ENCODE data around the gene RBM8A. TPM values are rescaled to one million over a fixed set of nuclear protein-coding genes. Genes with fewer than 3 reads are reported as not detected.

The RBM8A gene
- total RNA-seq = 92.6 and 157 TPM in 2 replicates

DNA sequence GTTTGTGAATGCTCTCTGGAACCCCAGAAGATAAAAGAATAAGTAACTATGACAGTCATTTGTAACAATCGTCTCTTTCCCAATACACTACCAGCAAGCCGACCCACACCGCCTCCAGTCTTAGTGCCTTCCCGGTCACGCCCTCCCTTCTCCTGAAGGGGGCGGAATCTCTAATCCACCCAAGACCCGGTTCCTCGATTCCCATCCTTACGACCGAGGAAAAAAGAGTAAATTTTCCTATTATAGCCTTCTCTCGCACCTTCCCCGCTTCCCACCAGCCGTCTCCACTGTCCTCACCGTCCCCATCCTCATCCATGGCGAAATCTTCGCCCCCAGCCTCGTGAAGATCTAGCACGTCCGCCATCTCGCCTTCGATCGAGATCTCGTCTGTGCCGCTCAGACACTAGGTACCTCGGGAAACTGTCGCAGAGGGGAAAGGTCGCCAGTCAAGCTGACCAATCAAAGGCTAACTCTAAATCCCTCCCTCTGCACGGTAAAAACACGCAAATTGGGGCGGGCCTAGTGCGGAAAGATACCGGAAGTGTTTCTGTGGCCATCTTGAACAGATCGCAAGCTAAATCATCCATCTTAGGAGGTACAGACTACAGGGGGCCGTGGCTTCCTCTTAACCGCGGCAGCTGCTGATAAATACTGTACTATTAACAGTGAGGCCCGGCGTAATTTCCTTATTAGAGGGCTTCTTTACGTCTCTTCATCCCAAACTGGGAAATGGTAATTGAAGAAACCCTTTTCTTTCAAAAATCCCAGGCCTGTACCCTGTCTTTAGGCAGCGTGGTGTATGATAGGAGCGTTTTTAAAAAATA lies at the start of gene RBM8A:
RBM8A (minus strand) TSS at position 422 of the 824 bp plus-strand sequence; CDS start at position 364, 58 bp downstream.

DNA sequence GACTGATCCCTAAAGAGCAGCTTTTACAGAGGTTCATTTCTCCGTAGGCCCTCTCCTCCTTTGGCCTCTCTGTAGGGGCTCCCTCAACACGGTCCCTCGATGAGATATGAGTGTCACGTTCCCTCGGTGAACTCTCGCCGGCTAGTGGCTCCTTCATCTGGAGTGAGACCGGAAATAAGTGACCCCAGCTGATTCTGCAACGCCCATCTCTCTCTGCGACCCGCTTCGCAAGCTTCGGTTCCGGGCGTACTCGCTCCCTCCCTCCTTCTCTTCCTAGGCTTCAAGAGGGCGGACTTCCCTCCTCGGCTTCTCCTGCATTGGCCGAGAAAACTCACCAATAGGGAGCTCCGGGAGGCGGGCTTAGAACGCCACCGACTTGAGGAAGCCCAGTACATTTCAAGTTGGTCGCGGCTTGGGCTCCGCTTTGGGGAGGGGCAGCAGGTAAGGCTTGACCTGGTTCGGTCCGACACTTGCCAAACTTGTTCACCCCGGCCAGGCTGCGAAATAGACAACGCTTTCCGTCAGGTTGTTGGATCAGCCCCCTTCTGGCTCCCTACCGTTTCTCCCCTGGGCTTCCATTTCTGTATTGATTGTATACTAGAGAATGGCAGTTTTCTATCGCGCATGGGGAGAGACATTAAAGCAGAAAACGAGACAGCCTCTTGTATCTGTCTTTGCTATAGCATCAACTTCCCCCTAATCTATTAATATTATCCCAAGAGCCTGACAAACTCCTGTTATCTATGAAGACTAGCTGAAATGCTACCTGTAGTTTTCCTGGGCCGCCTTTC lies 37.2 kb upstream of the RBM8A start, which contains the start of the genes ANKRD34A and POLR3GL:
ANKRD34A (minus strand) TSS at position 248 of the 791 bp plus-strand sequence. CDS start 2,816 bp downstream, outside the sequence.
POLR3GL (plus strand) TSS at position 363 of the 791 bp plus-strand sequence. CDS start 10,176 bp downstream, outside the sequence.

DNA sequence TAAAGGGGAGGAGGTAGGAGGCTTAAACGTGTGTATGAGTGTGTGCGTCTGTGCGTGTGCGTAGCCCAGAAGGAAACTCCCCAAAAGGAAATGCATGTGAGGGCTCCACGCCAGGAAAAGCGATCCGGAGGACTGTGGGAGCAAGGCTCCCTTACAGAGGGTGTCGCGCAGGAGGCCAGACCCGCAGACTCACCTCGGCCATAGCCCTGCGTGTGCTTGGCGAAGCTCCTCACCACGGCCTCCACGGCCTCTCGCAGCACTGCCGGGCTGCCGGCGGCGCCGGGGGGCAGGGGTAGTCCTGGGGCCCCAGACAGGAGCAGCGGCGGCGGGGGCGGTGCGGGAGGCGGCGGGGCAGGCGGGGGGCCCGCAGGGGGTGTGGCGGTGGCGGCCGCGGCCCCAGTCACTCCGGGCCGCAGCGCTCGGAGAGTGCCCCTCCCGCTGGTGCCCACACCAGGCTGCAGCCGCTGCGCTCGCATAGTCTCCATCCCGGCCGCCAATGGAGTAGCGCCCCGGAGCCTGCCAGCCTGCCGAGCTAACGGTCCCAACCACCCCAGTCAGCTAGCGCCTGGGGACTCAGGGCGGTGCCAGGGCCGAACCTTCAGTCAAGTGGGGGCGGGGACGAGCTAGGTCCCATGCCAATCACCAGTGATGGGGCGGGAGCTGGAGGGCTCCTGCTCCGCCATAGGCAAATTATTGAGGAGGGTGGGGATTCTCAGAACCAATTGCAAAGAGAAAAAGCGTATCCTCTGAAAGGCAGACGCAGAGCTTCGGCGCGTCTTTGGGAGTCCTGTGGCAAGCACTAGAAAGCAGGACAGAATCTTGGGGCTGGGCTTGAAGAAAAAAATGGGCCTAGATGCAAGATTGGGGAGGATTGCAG lies 30.4 kb upstream of the RBM8A start, which contains the start of gene LIX1L:
LIX1L (minus strand) TSS at position 575 of the 877 bp plus-strand sequence; CDS start at position 485, 90 bp downstream.

DNA sequence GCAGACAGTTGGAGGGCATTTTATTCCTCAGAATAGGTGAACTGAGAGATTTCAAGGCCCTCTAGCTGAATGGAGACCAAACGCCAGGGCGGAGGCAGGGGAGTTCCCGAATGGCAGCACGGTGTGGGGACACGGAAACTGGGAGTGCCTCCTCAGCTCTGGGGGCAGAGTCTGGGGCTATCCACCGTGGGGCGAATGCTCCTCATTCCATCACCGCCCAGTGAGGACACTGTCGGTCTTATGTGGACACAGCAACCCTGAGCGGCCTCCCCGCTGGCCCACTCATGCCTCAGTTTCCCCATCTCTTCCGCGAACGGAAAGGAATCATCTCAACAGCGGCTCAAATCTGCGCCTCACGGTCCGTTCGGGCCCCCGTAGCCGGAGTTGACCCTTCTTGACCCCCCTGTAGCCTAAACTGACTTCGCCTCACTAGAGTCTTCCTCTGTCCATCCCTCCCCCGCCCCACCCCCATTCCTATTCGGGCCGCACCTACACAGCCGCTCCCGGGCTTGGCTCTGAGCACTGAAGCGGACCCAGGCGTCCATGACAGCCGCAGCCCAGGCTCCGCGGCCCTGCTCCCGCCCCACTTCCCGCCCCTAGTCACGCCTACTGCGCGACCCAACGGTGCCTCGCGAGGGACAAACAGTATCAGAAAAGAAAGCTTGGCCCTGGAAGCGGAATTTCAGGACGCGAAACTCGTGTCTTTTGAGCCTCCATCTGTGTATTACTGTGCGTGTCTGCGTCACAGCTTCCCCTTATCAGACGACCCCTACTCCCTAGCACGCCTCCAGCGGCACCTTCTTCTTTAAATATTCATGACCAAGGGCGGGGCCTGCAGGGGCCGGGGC lies 8.9 kb downstream of the RBM8A start, which contains the start of gene PEX11B:
PEX11B (minus strand) TSS at position 574 of the 848 bp plus-strand sequence; CDS start at position 545, 29 bp downstream.

DNA sequence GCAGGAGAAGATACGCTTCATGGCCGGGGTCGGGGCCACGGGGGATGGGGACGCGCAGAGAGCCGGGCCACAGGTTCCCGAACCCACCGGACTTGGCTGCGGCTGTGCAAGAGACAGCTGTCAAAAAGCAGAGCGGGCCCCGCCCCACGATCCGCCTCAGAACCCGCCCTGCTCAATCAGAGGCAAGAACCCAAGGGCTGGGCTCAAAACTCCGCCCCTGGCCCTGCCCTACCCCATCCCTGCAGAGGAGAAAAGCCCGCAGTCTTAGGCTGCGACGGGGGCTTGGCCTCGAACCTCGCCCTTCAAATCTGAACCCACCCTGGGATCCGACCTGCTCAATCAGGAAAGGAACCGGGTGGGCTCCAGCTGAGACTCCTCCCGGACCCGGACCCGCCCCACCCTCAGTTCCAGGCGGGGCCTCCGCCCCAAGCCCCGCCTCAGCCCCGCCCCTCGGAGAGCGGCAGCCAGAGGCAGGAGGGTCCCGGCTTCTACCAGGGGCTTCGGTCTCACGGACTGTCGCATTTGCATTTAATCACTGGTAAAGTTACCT lies 41.5 kb downstream of the RBM8A start, which contains the start of gene ANKRD35:
ANKRD35 (minus strand) TSS at position 129 of the 550 bp plus-strand sequence; CDS start at position 21, 108 bp downstream.

Other genes with a start within 250 kb of the RBM8A start
- 0.21 TPM in 1 of 2 replicates, not detected in the other for gene PDZK1, start 220.1 kb downstream of the RBM8A start, total RNA-seq
- gene CD160, start 208.0 kb downstream of the RBM8A start, total RNA-seq = under 0.01 TPM in 1 of 2 replicates, not detected in the other
- gene RNF115, start 103.4 kb downstream of the RBM8A start, total RNA-seq = 10.0 and 10.3 TPM in 2 replicates
- 32.5 and 32.6 TPM in 2 replicates for gene POLR3C, start 103.3 kb downstream of the RBM8A start, total RNA-seq
- 0.34 and 0.78 TPM in 2 replicates for gene NUDT17, start 81.9 kb downstream of the RBM8A start, total RNA-seq
- 5.8 and 23.1 TPM in 2 replicates for gene PIAS3, start 68.4 kb downstream of the RBM8A start, total RNA-seq
- 0.68 and 3.8 TPM in 2 replicates for gene ANKRD35, start 41.6 kb downstream of the RBM8A start, total RNA-seq
- 0.34 and 1.7 TPM in 2 replicates for gene ITGA10, start 17.4 kb downstream of the RBM8A start, total RNA-seq
- gene PEX11B, start 8.8 kb downstream of the RBM8A start, total RNA-seq = 15.0 and 26.4 TPM in 2 replicates
- 2.4 and 6.1 TPM in 2 replicates for gene LIX1L, start 30.5 kb upstream of the RBM8A start, total RNA-seq
- under 0.01 and 0.21 TPM in 2 replicates for gene ANKRD34A, start 37.1 kb upstream of the RBM8A start, total RNA-seq
- 5.1 and 7.2 TPM in 2 replicates for gene POLR3GL, start 37.2 kb upstream of the RBM8A start, total RNA-seq
- gene TXNIP, start 69.1 kb upstream of the RBM8A start, total RNA-seq = 8.9 and 34.3 TPM in 2 replicates
- not detected in 2 replicates for gene HJV, start 94.3 kb upstream of the RBM8A start, total RNA-seq
- 1.7 and 6.1 TPM in 2 replicates for gene NBPF10, start 217.3 kb upstream of the RBM8A start, total RNA-seq